HepG2 (cell line): Measurements from ENCODE around the gene DNAAF8. TPM values are rescaled to one million over a fixed set of nuclear protein-coding genes. Genes with fewer than 3 reads are reported as not detected.
A peak's percentile ranks its signal among the peaks of the same experiment; 100 is the strongest.

Experiments
- CBX2 ChIP-seq, 2 experiments: fragments of 200-600 bp in 1 of 2; sonication (generic); formaldehyde crosslinking in 1 of 2; IDR thresholded peaks; 2 replicates each; pipeline versions ENCODE4 v1.7.0 to v1.8.1; 2018 to 2022; ENCODE audit warnings: low read depth in 2 of 2, low read length in 1 of 2, mild to moderate bottlenecking in 1 of 2, missing genetic modification reagents in 1 of 2
- DR1 ChIP-seq: sonication (generic); formaldehyde crosslinking; IDR thresholded peaks from 2 replicates; pipeline ENCODE4 v1.8.0; 2021; ENCODE audit warnings: mild to moderate bottlenecking, missing genetic modification reagents, inconsistent platforms
- ELK4 ChIP-seq: sonication (generic); formaldehyde crosslinking; IDR thresholded peaks from 2 replicates; pipeline ENCODE4 v1.9.0; 2021; ENCODE audit warnings: missing genetic modification reagents, borderline replicate concordance
- ERF ChIP-seq: IDR thresholded peaks from 2 replicates; pipeline ENCODE4 v1.6.1; 2018; ENCODE audit warnings: missing biosample characterization, missing genetic modification reagents
- ESRRA ChIP-seq: sonication (generic); formaldehyde crosslinking; IDR thresholded peaks from 2 replicates; pipeline ENCODE4 v1.5.1; 2020; ENCODE audit warnings: mild to moderate bottlenecking, low read depth, missing genetic modification reagents
- GATAD1 ChIP-seq: IDR thresholded peaks from 2 replicates; pipeline ENCODE4 v1.6.1; 2016; ENCODE audit warnings: missing genetic modification reagents, missing compliant biosample characterization
- HINFP ChIP-seq: sonication (generic); formaldehyde crosslinking; IDR thresholded peaks from 2 replicates; pipeline ENCODE4 v1.4.0; 2020; ENCODE audit warnings: low read depth, mild to moderate bottlenecking, missing genetic modification reagents
- KAT2B ChIP-seq: fragments of 150-350 bp; IDR thresholded peaks from 2 replicates; pipeline ENCODE4 v1.6.1; 2014; ENCODE audit warnings: low read depth, low read length, borderline replicate concordance
- KDM2A ChIP-seq: sonication (generic); formaldehyde crosslinking; IDR thresholded peaks from 2 replicates; pipeline ENCODE4 v1.4.0; 2020; ENCODE audit warnings: low read depth, missing genetic modification reagents, borderline replicate concordance
- KDM3A ChIP-seq: IDR thresholded peaks from 2 replicates; pipeline ENCODE4 v1.6.1; 2018; ENCODE audit warnings: low read depth, missing compliant biosample characterization
- MAZ ChIP-seq, 2 experiments: sonication (generic) in 1 of 2; formaldehyde crosslinking in 1 of 2; IDR thresholded peaks; 2 replicates each; pipeline versions ENCODE4 v1.5.0 to v1.6.1; 2012 to 2020; ENCODE audit warnings: low read depth in 2 of 2, mild to moderate bottlenecking in 2 of 2, borderline replicate concordance in 1 of 2, improper control_type of control experiment in 1 of 2, low read length in 1 of 2, missing genetic modification reagents in 1 of 2, moderate library complexity in 1 of 2
- MTA1 ChIP-seq: sonication (generic); formaldehyde crosslinking; IDR thresholded peaks from 2 replicates; pipeline ENCODE4 v1.4.0; 2020; ENCODE audit warnings: missing genetic modification reagents, mild to moderate bottlenecking, borderline replicate concordance
- PRDM4 ChIP-seq: sonication (generic); formaldehyde crosslinking; IDR thresholded peaks from 2 replicates; pipeline ENCODE4 v1.9.0; 2021; ENCODE audit warnings: missing genetic modification reagents, borderline replicate concordance
- PRMT3 ChIP-seq: sonication (generic); formaldehyde crosslinking; IDR thresholded peaks from 2 replicates; pipeline ENCODE4 v1.8.1; 2022; ENCODE audit warnings: low read depth, mild to moderate bottlenecking, moderate library complexity, missing genetic modification reagents, borderline replicate concordance
- SPEN ChIP-seq: sonication (generic); formaldehyde crosslinking; IDR thresholded peaks from 2 replicates; pipeline ENCODE4 v1.5.1; 2020; ENCODE audit warnings: low read depth, mild to moderate bottlenecking, missing genetic modification reagents
- TAF1 ChIP-seq: sonication (generic); formaldehyde crosslinking; IDR thresholded peaks from 2 replicates; pipeline ENCODE4 v1.4.0; 2020; ENCODE audit warnings: missing genetic modification reagents
- ZNF136 ChIP-seq: sonication (generic); formaldehyde crosslinking; IDR thresholded peaks from 2 replicates; pipeline ENCODE4 v1.8.1; 2022; ENCODE audit warnings: low read depth, mild to moderate bottlenecking, moderate library complexity, missing genetic modification reagents
- ZNF207 ChIP-seq: fragments of 450-650 bp; IDR thresholded peaks from 2 replicates; pipeline ENCODE4 v1.6.1; 2016; ENCODE audit warnings: antibody characterized with exemption, borderline replicate concordance
- ZNF224 ChIP-seq: sonication (generic); formaldehyde crosslinking; IDR thresholded peaks from 2 replicates; pipeline ENCODE4 v1.5.0; 2020; ENCODE audit warnings: mild to moderate bottlenecking, missing genetic modification reagents
- ZNF431 ChIP-seq: sonication (generic); formaldehyde crosslinking; IDR thresholded peaks from 2 replicates; pipeline ENCODE4 v1.9.0; 2022; ENCODE audit warnings: missing genetic modification reagents, low read depth, mild to moderate bottlenecking, borderline replicate concordance
- ZNF614 ChIP-seq: IDR thresholded peaks from 2 replicates; pipeline ENCODE4 v1.6.1; 2018; ENCODE audit warnings: missing biosample characterization, missing genetic modification reagents, inconsistent platforms, borderline replicate concordance
- ZNF878 ChIP-seq: sonication (generic); formaldehyde crosslinking; IDR thresholded peaks from 2 replicates; pipeline ENCODE4 v1.8.1; 2023; ENCODE audit warnings: mild to moderate bottlenecking, missing genetic modification reagents, moderate library complexity
- polyA plus RNA-seq, 8 experiments: library from polyadenylated mRNA; depleted of rRNA in 3 of 8; stranded (reverse) in 7 of 8; unstranded in 1 of 8; fragments of >200 nt; fragmentation: Illumina TruSeq in 4 of 8; extraction: Trizol in 4 of 8; gene quantifications; 2 replicates each; pipeline versions ENCODE4 v1.2.1 to v1.2.3, GENCODE V29; 2011 to 2016; ENCODE audit warnings: low read depth in 4 of 8, missing spikeins in 1 of 8, mixed read lengths in 1 of 8; ENCODE audit not compliant: insufficient read depth in 1 of 8
- total RNA-seq, 5 experiments: library from RNA; depleted of rRNA; stranded (reverse); fragments of >200 nt; fragmentation: Illumina TruSeq; extraction: Trizol; gene quantifications; 2 replicates each; pipeline ENCODE4 v1.2.3, GENCODE V29; 2016; ENCODE audit warnings: low read depth in 1 of 5

The DNAAF8 gene
- total and polyA plus RNA-seq, 2 of the 13 experiments (the other 11 are each of a cell fraction or from before 2014, with no cell fraction given), result 0.44 TPM; not detected in 1

DNA sequence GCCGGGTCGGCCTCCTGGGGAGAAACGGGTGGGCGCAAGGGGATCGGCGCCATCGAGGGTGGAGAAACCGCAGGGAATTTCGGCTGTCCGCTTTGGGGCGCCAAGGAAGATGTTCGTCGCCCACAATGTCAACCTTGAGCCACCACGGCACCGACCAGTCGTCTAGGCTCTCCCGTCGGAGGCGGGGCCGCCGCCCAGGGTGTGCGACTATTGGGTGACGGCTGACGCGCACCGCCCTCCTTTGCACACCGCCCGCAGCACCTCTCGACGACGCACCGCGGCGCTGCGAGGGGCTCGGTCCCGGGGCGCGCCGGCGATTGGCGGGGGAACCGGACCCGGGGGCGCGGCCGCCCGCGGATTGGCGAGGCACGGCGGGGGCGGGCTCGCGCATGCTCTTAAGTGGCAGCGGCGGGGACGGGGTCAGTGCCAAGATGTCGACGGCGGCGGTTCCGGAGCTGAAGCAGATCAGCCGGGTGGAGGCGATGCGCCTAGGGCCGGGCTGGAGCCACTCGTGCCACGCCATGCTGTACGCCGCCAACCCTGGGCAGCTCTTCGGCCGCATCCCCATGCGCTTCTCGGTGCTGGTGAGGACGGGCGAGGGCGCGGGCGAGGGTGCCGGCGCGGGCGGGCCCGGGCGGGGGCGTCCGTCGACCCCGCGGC is 40.9 kb upstream of the DNAAF8 start, which contains the start of gene NUDT16L1 (continued):
- no peak for TF ChIP-seq ZNF224 (CRISPR knock-in tag)
- peak; percentile 86 for TF ChIP-seq DR1 (CRISPR knock-in tag)
- no peak for TF ChIP-seq ZNF207
- no peak for TF ChIP-seq ESRRA (CRISPR knock-in tag)
- TF ChIP-seq SPEN (CRISPR knock-in tag), result peak; percentile 18; the same call in 1 of the 2 replicates
- TF ChIP-seq PRDM4 (CRISPR knock-in tag), result no peak
- TF ChIP-seq KAT2B, result no peak
- no peak for TF ChIP-seq HINFP
- no peak for TF ChIP-seq ZNF614
- TF ChIP-seq MAZ (IDR thresholded peaks at IDR 0.05; ENCODE audit: borderline replicate concordance, low read depth, low read length), result 0 out of 2 replicates have a peak, but pooled peaks have one; percentile 33
- TF ChIP-seq MAZ (CRISPR knock-in tag; IDR thresholded peaks at IDR 0.05; ENCODE audit: low read depth), result peak; percentile 55
- TF ChIP-seq ZNF136, result no peak
- peak; percentile 96 for TF ChIP-seq KDM2A (CRISPR knock-in tag)
- TF ChIP-seq CBX2 (IDR thresholded peaks at IDR 0.05; ENCODE audit: low read depth, low read length), result no peak
- TF ChIP-seq CBX2 (CRISPR knock-in tag; IDR thresholded peaks at IDR 0.05; ENCODE audit: low read depth), result no peak
- no peak for TF ChIP-seq KDM3A
- peak; percentile 75 for TF ChIP-seq TAF1 (CRISPR knock-in tag)
- TF ChIP-seq ZNF431 (CRISPR knock-in tag), result peak; percentile 33; the same call in 1 of the 2 replicates
- TF ChIP-seq ELK4 (CRISPR knock-in tag), result no peak
- no peak for TF ChIP-seq MTA1 (CRISPR knock-in tag)
- TF ChIP-seq GATAD1 (CRISPR knock-in tag), result peak; percentile 60
- TF ChIP-seq ERF (CRISPR knock-in tag), result 0 out of 2 replicates have a peak, but pooled peaks have one; percentile 14
- peak; percentile 62; the same call in 1 of the 2 replicates for TF ChIP-seq PRMT3 (CRISPR knock-in tag)
- TF ChIP-seq ZNF878 (CRISPR knock-in tag), result no peak
